G401.6 (cell line): Measurements from ENCODE around the gene TEKT5.

Experiments
- FAIRE-seq: peaks from 2 replicates; lab custom pipeline; 2012; peaks lifted over from hg19 to GRCh38; lab: Jason Lieb, UNC

The TEKT5 gene

GRCh38 chr16:10578474-10579316 is 116.0 kb downstream of the TEKT5 start:
- no peak for FAIRE-seq
